Stimulated activated CD8-positive, alpha-beta memory T cell treated with anti-CD3 and anti-CD28 coated beads, Interleukin-12 subunit alpha, Interleukin-12 subunit beta, amount 100 ng/mL, for 1 hour (primary cell): Measurements from ENCODE around the gene BCAM.

Experiments used
- DNase-seq: peaks from one replicate; pipeline ENCODE4 v3.0.0-alpha.2; 2020; ENCODE audit warnings: low read depth

BCAM gene

GRCh38 chr19:44789943-44790483 lies 18.9 kb upstream of the BCAM start:
- no peak for DNase-seq

- DNase-seq, result no peak
Measured at GRCh38 chr19:44792281-44792680, 16.6 kb upstream of the BCAM start.

GRCh38 chr19:44794610-44795009 lies 14.3 kb upstream of the BCAM start:
- no peak for DNase-seq

- DNase-seq, result no peak
Measured at GRCh38 chr19:44795398-44795987, 13.4 kb upstream of the BCAM start.

- no peak for DNase-seq
Measured at GRCh38 chr19:44796701-44797115, 12.2 kb upstream of the BCAM start.

GRCh38 chr19:44799627-44800346 lies 9.1 kb upstream of the BCAM start:
- DNase-seq, result no peak

- DNase-seq, result peak; percentile 69
Measured at GRCh38 chr19:44800461-44800860, 8.4 kb upstream of the BCAM start.

- no peak for DNase-seq
Measured at GRCh38 chr19:44803442-44804428, 5.2 kb upstream of the BCAM start.

GRCh38 chr19:44806291-44806690 lies 2.6 kb upstream of the BCAM start:
- no peak for DNase-seq

GRCh38 chr19:44807162-44807561 lies 1.7 kb upstream of the BCAM start:
- DNase-seq, result no peak

- no peak for DNase-seq
Measured at GRCh38 chr19:44807652-44808462, 1.0 kb upstream of the BCAM start.

- DNase-seq, result no peak
Measured at GRCh38 chr19:44809577-44810233, 802 bp downstream of the BCAM start.

GRCh38 chr19:44810234-44811121 lies 1.6 kb downstream of the BCAM start:
- no peak for DNase-seq

GRCh38 chr19:44811122-44811419 lies 2.2 kb downstream of the BCAM start:
- no peak for DNase-seq

GRCh38 chr19:44812142-44812718 lies 3.3 kb downstream of the BCAM start:
- no peak for DNase-seq

- DNase-seq, result no peak
Measured at GRCh38 chr19:44813070-44813840, 4.4 kb downstream of the BCAM start.

- DNase-seq, result no peak
Measured at GRCh38 chr19:44813841-44814470, 5.1 kb downstream of the BCAM start.

GRCh38 chr19:44814517-44814916 lies 5.6 kb downstream of the BCAM start:
- DNase-seq, result no peak

GRCh38 chr19:44816301-44816700 lies 7.4 kb downstream of the BCAM start:
- no peak for DNase-seq
